Middle frontal gyrus (tissue), 1 donor: Measurements from ENCODE around the gene NTRK3.

Experiments used
- DNase-seq: peaks from one replicate; pipeline ENCODE4 v3.0.0-alpha.2; 2015; ENCODE audit warnings: low spot score; ENCODE audit errors: extremely low spot score

NTRK3 gene

GRCh38 chr15:87949575-87950223 is 306.8 kb downstream of the NTRK3 start:
- no peak for DNase-seq

DNA sequence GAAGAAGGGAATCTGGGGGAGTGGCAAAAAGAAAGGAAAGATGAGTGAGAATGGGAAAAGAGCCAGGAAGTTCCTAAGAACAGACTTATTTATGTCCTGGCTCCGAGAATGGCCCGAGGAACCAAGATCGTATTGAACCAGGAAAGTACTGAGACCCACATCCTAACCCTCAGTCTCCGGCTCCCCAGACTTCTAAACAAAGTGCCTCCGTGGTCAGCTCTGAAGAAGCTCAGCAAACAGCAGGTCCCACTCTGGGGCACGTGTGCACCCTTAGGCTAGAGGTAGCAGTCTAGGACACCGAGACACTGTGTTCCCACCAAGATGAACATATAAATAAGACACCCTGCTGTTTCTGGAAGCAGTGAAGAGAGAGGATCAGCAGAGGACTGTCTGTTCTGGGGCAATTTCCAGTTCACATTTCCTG is 307.4 kb downstream of the NTRK3 start:
- DNase-seq: no peak

DNA sequence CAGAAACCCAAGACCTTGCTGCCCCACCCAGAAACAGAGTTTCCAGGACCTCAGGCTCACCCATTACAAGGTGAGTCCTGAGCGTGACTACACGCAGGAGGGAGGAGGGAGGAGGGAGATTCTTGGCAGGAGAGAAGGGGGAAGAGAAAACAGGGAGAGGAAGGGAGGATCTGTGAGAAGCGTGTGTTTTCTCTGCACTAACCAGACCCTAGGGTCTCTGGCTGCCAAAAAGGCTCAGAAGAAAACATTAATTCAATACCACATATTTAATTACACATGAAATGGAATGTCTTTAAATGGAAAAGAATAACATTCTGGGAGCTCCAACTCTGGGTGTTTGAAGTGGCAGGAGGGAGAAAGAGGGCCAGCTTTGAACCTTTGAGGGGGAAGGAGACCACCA is 309.0 kb downstream of the NTRK3 start:
- DNase-seq: no peak

- no peak for DNase-seq
Measured at GRCh38 chr15:87945246-87945645, 311.3 kb downstream of the NTRK3 start.

DNA sequence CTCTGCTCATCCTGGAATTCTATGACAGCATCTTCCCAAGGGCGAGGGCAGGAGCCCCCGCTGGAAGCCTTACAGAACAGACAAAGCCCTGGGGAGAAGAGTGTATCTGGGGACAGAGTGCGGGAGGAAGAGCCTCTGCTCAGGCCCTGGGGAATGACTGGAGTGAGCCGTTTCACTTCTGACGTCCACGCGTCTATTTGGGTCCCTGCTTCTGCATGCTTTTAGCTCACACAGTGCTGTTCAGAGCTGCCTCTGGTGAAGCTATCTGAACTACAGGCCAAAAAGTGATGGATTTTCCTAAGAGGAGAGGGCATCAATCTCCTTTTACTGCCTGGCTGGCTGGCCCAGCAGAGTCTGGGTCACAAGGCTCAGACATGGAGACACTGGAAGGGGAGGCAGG is 311.8 kb downstream of the NTRK3 start:
- DNase-seq: no peak

- DNase-seq: no peak
Measured at GRCh38 chr15:87944050-87944449, 312.5 kb downstream of the NTRK3 start.

DNA sequence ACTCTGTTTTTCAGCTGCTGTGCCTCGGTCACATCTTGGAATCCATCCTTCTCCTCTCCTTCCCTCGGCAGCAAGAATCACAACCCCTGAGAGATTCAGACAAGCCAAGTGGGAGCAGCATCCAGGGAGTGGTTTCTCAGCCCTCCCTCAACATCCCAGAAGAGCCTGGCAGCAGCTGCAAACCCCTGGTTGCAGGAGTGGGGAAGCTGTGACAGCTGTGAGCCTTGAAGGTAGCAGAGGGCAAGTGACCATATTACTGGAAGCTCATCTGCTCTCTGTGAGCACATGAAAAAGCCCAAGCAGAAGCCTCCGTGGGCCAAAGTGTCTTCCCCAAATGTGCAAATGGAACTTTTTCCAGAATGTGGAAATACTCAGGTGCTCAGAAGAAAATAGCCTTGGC is 312.9 kb downstream of the NTRK3 start:
- no peak for DNase-seq

DNA sequence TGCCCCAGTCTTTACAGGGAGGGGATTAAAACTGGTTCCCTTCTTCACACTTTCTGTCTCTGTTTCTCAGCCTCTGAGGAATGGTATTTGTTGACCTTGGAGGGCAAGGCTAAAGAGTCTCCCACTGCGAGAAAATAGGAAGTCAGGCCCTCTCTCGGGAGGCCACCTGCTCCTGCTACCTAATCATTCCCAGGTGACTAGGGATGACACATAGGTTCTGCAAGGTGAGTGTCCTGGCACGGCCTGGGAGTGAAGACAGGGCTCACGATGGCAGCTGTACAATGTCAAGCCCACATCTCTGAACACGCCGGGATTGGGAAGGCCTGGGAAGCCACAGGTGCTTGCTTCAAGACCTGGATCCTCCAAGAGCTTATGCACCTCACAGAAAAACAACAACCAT is 314.2 kb downstream of the NTRK3 start:
- no peak for DNase-seq

GRCh38 chr15:87941606-87942005 is 314.9 kb downstream of the NTRK3 start:
- DNase-seq: no peak

DNA sequence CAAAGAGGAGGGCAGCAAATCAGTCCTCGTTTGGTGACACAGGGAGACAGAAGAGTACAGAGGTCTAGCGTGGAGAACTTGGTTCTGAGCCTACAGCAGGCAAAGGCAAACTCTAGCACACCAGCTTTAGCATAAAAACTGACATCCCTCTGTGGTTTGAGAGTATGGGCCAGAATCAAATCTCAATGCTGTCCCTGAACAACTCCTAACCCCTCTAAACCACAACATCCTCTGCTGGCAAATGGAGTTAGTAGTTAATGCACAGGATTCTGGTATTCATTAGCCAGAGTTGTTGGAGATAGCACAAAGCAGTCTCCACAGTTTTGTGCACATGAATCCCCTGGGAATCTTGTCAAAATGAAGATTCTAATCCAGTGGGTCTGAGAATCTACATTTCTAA is 315.8 kb downstream of the NTRK3 start:
- DNase-seq: no peak

DNA sequence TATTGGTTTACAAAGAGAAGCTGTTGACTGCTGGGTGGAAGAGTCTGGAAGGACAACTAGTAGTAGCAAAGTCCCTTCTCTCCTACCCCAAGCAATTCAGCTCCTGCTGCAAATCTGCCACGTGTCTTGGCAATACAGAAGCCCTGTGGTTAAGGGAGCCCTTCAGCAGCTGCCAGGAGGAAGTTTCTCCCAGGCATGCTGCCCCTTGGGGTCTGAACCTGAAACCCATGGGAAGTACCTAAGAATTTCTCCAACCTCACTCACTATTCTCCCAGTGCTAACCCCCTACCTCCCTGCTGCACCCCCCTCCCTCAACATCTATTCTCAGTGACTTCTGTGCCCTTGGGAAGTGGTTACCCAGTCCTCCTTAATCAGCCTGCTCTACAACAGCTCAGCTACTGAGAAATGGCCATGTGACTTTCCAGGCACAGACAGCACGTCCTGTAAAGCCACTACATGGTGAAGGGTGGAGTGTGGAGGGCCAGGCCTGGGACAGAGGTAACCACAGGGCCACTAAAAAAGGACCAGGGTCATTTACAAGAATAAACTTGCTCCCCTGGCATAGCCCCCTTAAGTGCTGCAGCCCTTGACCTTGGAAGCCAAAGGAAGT is 316.6 kb downstream of the NTRK3 start:
- no peak for DNase-seq

DNA sequence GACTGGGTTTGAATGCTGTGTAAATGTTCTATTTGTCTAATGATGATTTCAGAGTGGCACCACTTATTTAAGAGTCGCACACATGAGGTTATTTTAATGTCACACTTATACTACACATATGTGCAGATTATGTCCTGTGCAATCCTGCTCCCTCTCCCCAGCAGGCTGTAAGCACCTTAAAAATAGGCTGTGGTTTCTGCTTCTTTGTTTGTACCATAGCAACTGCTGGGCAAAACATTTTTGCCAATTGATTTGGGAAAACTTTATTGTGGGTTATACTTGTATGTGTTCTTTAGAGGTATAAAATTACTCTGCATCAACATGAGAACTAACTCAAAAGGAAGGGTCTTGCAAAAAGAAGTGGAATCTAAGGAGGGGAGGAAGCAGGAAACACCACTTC is 318.5 kb downstream of the NTRK3 start:
- DNase-seq: no peak

DNA sequence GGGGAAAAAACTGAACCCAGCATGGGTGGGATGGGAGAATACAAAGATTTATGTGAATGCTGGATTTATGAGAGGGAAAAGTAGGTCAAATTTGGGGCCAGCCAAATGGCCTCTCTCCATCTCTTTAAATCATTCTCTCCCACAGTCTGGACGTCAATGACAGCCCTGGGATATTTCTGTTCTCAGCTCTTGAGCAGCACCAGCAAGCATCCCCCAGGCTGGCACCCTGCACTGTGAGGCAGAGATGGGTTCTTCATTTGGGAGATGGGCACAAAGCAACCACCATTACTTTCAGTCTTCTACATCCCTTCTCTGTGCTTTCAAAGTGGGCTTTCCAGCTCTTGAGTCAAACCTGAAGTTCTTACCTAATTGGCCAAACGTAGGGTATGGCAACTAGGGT is 321.0 kb downstream of the NTRK3 start:
- no peak for DNase-seq

DNA sequence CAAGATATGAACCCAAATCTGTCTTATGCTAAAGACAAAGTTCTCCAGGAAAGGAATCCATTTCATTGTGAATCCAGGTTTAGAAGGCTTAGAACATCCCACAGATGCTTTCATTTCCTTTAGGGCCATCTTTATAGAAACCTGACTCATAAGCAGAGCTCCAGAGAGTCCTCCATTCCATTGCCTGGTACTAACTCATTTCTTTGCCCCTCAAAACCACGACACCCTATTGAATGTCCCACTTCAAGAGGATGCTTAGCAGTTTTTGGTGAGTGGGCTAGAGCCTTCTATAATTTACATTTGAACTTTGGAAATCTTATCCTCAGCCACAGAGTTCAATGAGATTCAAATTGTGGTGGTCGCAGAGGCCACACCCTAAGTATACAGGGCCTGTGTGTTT is 325.0 kb downstream of the NTRK3 start:
- DNase-seq: no peak

DNA sequence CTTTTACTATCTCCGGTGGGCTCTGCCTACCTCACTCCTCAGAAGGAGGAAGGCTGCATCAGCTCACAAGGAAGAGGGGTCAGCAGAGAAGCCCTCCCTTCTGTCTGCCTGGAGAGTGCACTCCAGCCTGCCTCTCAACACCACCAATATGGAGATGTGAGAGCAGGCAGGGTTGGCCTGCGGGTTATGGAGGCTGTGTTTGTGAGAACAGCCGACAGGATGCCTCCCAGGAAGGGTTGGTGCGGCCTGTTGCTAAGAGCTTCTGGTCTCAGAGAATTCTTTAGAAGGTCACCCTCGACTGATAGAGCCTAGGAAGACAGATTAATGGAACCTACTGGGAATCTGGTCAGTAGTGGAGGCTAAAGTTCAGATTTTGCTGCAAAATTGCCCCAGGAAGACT is 326.1 kb downstream of the NTRK3 start:
- no peak for DNase-seq

DNA sequence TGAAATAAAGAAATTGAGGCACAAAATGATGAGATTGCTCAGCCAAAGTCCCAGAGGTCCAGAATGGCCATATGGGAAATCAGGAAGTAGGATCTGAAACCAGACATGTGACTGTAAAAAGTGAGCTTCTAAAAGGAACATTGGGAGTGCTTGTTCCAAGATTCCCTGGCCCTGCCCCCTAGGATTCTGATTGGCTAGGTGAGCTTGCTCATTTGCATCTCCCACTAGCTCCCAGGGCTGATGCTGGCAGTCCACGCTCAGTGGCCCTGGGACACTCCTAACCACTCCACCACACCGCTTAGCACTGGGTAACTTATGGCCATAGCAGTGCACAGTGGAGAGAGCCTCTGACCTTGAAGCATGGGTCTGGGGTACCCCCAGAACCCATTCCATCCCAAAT is 326.7 kb downstream of the NTRK3 start:
- DNase-seq: no peak

DNA sequence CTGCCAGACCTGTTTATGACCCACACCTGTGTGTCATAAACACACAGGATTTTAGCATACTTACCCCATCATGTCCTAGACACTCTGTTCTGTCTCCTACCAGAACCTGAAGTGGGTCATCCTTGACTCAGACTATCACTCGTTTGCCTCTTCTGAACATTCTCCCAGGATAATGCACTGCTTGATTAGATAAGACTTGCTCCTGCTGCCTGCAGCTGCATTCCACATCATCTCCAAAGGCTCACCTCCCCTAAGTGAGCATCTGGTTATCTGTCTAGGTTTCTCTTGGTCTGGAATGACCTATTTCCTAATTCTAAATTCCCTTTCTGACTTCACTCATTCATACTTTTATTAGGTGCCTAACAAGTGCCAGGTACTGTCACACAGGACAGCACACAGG is 332.1 kb downstream of the NTRK3 start:
- no peak for DNase-seq

DNA sequence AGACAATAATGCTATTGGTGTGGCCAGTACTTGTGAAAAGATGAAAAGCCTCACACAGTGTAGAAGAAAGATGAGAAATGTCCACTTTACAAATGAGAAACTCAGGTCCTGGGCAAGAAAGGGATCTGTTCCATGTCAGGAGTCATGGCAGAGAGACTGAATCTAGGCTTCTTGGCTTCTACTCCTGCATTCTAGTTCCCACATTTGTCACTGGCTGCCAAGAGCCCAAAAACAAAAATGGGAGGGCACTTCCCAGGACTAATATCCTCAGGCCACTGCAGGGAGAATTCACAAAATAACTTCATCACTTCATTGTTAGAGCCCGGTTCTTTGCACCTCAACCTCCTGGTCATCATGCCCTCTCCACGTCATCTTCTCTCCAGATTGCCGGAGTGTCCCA is 337.5 kb downstream of the NTRK3 start:
- DNase-seq: no peak

DNA sequence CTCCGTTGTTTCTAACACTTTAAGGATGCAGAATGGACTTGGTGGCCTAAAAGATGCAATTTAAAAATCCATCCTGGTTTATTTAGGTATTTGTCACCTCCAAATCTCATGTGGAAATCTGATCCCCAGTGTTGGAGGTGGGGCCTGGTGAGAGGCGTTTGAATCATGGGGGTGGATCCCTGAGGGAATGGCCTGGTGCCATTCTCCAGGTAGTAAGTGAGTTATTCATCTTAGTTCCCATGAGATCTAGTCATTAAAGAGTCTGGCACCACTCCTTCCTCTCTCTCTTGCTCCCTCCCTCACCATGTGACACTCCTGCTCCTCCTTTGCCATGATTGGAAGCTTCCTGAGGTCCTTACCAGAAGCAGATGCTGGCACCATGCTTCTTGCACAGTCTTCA is 339.1 kb downstream of the NTRK3 start:
- no peak for DNase-seq

DNA sequence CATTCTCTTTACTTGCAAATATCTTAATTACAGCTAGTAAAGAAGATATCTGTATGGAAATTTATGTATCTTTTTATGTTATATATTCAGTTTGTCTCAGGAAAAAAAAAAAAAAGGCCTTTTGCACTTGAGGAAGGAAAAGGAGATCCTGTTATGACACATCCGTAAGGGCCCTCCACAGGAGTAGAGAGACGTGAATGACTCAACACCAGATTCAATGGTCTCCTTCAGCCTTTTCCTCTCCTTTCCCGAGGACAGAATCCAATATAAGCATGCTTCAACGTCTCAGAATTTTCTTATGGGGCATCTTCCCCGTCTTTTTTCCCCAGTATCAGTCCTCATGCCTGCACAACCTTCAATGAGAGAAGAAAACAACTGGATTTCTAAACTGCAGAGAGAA is 340.3 kb downstream of the NTRK3 start:
- DNase-seq: no peak

GRCh38 chr15:87910301-87910700 is 346.2 kb downstream of the NTRK3 start:
- DNase-seq: peak; percentile 18

GRCh38 chr15:87907676-87908446 is 348.7 kb downstream of the NTRK3 start:
- no peak for DNase-seq

DNA sequence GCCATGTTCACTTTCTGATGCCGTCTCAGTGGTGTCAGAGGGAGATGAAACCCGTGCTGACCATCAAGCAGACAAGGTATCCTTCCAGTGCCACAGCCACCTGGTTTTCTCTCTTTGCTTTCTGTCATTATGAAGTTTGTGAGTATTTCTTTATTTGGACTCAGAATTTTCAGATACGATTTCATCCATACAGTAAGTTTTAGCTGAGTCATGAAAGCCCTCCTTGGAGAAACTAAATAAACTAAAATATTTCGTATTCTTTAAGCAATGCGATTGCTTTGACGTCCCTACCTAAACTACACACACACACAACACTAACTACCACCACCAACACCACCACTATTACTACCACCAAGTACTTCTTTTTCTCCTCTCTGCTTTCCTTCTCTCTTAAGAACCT is 350.1 kb downstream of the NTRK3 start:
- DNase-seq: no peak
